CD4-positive, alpha-beta T cell (primary cell): ENCODE results near the gene ELF4. TPM values are rescaled to one million over a fixed set of nuclear protein-coding genes. Genes with fewer than 3 reads are reported as not detected.

Experiments used
- ATAC-seq: fragments of 200-7000 bp; cut with Tn5 transposase; one replicate; pipeline ENCODE4 v1.10.0; 2022; ENCODE audit warnings: mild to moderate bottlenecking; ENCODE audit not compliant: poor library complexity
- CTCF ChIA-PET: fragments of 350-600 bp; sonication (Branson Sonifier 250); formaldehyde crosslinking; loops from one replicate; lab custom pipeline; 2021; ENCODE audit warnings: antibody characterized with exemption, inconsistent platforms; lab: Charles Lee
- POLR2A ChIA-PET: fragments of 350-600 bp; sonication (Branson Sonifier 250); formaldehyde crosslinking; loops from one replicate; lab custom pipeline; 2021; ENCODE audit warnings: antibody characterized with exemption, inconsistent platforms; lab: Charles Lee
- DNase-seq, 14 experiments: peaks; one replicate each; pipeline ENCODE4 v3.0.0-alpha.2; 2013 to 2020; ENCODE audit warnings: mixed read lengths in 2 of 14
- H3K27ac ChIP-seq, 2 donors: one replicate each; pipeline versions ENCODE4 v1.5.1 to v1.7.0; 2013; ENCODE audit warnings: low read length in 2 of 2, low read depth in 1 of 2, mild to moderate bottlenecking in 1 of 2
- H3K27me3 ChIP-seq, 2 experiments: 1 replicate in 1 of 2; 2 replicates in 1 of 2; pipeline versions ENCODE4 v1.6.1 to v1.7.0; 2013; ENCODE audit warnings: low read length in 2 of 2, control low read depth in 1 of 2, mild to moderate bottlenecking in 1 of 2, moderate library complexity in 1 of 2; ENCODE audit not compliant: insufficient read depth in 2 of 2, control insufficient read depth in 1 of 2
- H3K36me3 ChIP-seq: one replicate; pipeline ENCODE4 v1.6.1; 2013; ENCODE audit warnings: low read length, control low read depth; ENCODE audit not compliant: insufficient read depth
- H3K4me1 ChIP-seq: one replicate; pipeline ENCODE4 v1.6.1; 2013; ENCODE audit warnings: low read length, control low read depth; ENCODE audit not compliant: insufficient read depth
- H3K4me3 ChIP-seq: one replicate; pipeline ENCODE4 v1.5.1; 2013; ENCODE audit warnings: mild to moderate bottlenecking, low read length, moderate library complexity
- H3K9me3 ChIP-seq, 2 experiments: 1 replicate in 1 of 2; 2 replicates in 1 of 2; pipeline versions ENCODE4 v1.6.1 to v1.7.0; 2013; ENCODE audit warnings: low read length in 2 of 2, mild to moderate bottlenecking in 2 of 2, control low read depth in 1 of 2, moderate library complexity in 1 of 2; ENCODE audit not compliant: control insufficient read depth in 1 of 2, insufficient read depth in 1 of 2
- H3K27ac Mint-ChIP-seq: one replicate; pipeline ENCODE4 v1.8.0; 2020; ENCODE audit warnings: mixed read lengths
- H3K27me3 Mint-ChIP-seq: one replicate; pipeline ENCODE4 v1.8.0; 2021; ENCODE audit warnings: mixed read lengths
- H3K36me3 Mint-ChIP-seq: one replicate; pipeline ENCODE4 v1.8.0; 2021; ENCODE audit warnings: low read depth, mixed read lengths
- H3K4me1 Mint-ChIP-seq: one replicate; pipeline ENCODE4 v1.8.0; 2021; ENCODE audit warnings: low read depth, mixed read lengths
- H3K4me3 Mint-ChIP-seq: one replicate; pipeline ENCODE4 v1.8.0; 2020; ENCODE audit warnings: mild to moderate bottlenecking, mixed read lengths
- H3K9me3 Mint-ChIP-seq: one replicate; pipeline ENCODE4 v1.8.0; 2020; ENCODE audit warnings: mixed read lengths
- CTCF ChIP-seq: fragments of 200-600 bp; IDR thresholded peaks from one replicate; pipeline ENCODE4 v1.8.0; 2022; ENCODE audit warnings: antibody characterized with exemption, mild to moderate bottlenecking
- intact Hi-C, 2 experiments: fragments of 100-400 bp; cut with DNase I in 1 of 2; cut with micrococcal nuclease in 1 of 2; formaldehyde crosslinking; loops; one replicate each; pipeline versions ENCODE4 v1.15.1 to v1.9.0; 2023 to 2025; cut with DNase I, micrococcal nuclease
- total RNA-seq, 174 experiments: library from RNA in 2 of 174; stranded (reverse) in 2 of 174; gene quantifications; one replicate each; pipeline ENCODE4 v1.2.3 and lab custom pipeline; 2021 to 2026

ELF4 gene
- total RNA-seq, 2 experiments from 2014 or later, result 17.3 to 17.4 TPM

- Mint-ChIP-seq H3K36me3 (peaks cover 25% of the 10 kb centered on the region), H3K9me3 (no peaks in the 10 kb centered on the region), H3K4me1 (no peaks in the 10 kb centered on the region), H3K4me3 (no peak overlapping the region), H3K27ac (no peak overlapping the region), H3K27me3 (no peaks in the 10 kb centered on the region)
- peaks cover 25% of the 10 kb centered on the region for H3K36me3 ChIP-seq
- intact Hi-C loops, result no loop called here
- ATAC-seq (no peak), DNase-seq (no peak)
- ChIA-PET CTCF (interaction anchor here (0.7 kb wide), 1 partner anchor 109 kb away, joined by 3 read pairs; no protein-coding TSS in a partner anchor), POLR2A (no interaction called here)
- TF ChIP-seq CTCF, result no peak
- no peak overlapping the region for H3K4me3 ChIP-seq
- no peaks in the 10 kb centered on the region for H3K27me3 ChIP-seq
- H3K4me1 ChIP-seq, result no peaks in the 10 kb centered on the region
- H3K9me3 ChIP-seq, result no peaks in the 10 kb centered on the region
- no peak overlapping the region for H3K27ac ChIP-seq
Measured at GRCh38 chrX:130018143-130018542, 92.2 kb downstream of the ELF4 start.

GRCh38 chrX:130015181-130015580 lies 95.1 kb downstream of the ELF4 start:
- H3K4me3 Mint-ChIP-seq, result no peak overlapping the region
- POLR2A ChIA-PET, result no interaction called here
- no peak overlapping the region for H3K4me3 ChIP-seq
- no peaks in the 10 kb centered on the region for H3K9me3 Mint-ChIP-seq
- H3K9me3 ChIP-seq, result no peaks in the 10 kb centered on the region
- H3K27me3 Mint-ChIP-seq, result no peaks in the 10 kb centered on the region
- DNase-seq, result no peak
- no peak overlapping the region for H3K27ac Mint-ChIP-seq
- intact Hi-C loops, result no loop called here
- no peaks in the 10 kb centered on the region for H3K4me1 Mint-ChIP-seq
- ATAC-seq, result no peak
- H3K27me3 ChIP-seq, result no peaks in the 10 kb centered on the region
- no peak overlapping the region for H3K27ac ChIP-seq
- peaks cover 26% of the 10 kb centered on the region for H3K36me3 Mint-ChIP-seq
- TF ChIP-seq CTCF, result no peak
- CTCF ChIA-PET, result no interaction called here
- H3K4me1 ChIP-seq, result no peaks in the 10 kb centered on the region
- peaks cover 28% of the 10 kb centered on the region for H3K36me3 ChIP-seq

Other genes with a start within 250 kb of the ELF4 start
- gene UTP14A, start 204.3 kb downstream of the ELF4 start, total RNA-seq, result 1 to 10 TPM; 8.8 to 9.8 TPM
- gene BCORL1, start 127.9 kb downstream of the ELF4 start, total RNA-seq, result 1 to 10 TPM; 3.4 to 3.5 TPM
- gene AIFM1, start 55.3 kb upstream of the ELF4 start, total RNA-seq, result 1 to 10 TPM; 6.1 to 6.4 TPM
- 10 to 100 TPM; 14.4 to 14.8 TPM for gene RAB33A, start 61.5 kb upstream of the ELF4 start, total RNA-seq
- gene ZNF280C, start 158.4 kb upstream of the ELF4 start, total RNA-seq, result 1 to 10 TPM; 3.7 to 4.2 TPM
- gene SLC25A14, start 229.4 kb upstream of the ELF4 start, total RNA-seq, result 10 to 100 TPM; 12.2 to 13.0 TPM